ENCODE data around the gene WDR70.
"Not testable (repeated sequence)": the region's sequence is repeated elsewhere in the genome, so short reads cannot be mapped to it uniquely, and the experiment has no call there.

The WDR70 gene

GRCh38 chr5:37654566-37654965, 275.4 kb downstream of the WDR70 start:
- not testable (repeated sequence) for DNase-seq

- DNase-seq = no peak
Observed at GRCh38 chr5:37657046-37657445, 277.9 kb downstream of the WDR70 start.

GRCh38 chr5:37658440-37658839, 279.3 kb downstream of the WDR70 start:
- DNase-seq = no peak

DNA sequence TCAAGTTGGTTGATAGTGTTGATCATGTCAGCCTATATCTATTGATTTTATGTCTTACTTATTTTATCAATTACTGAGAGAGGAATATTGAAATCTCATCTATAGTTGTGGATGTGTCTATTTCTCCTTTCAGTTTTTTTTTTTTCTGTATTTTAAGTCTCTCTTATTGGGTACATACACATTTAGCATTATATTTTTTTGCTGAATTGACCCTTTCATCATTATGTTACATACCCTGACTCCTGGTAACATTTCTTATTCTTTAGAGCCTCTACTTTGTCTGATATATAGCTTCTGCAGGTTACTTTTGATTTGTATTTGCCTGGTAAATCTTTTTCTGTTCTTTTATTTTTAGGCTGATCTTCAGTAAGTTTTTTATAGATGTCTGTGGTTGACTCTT, 281.2 kb downstream of the WDR70 start:
- no peak for DNase-seq

GRCh38 chr5:37661227-37661920, 282.3 kb downstream of the WDR70 start:
- DNase-seq = no peak

DNA sequence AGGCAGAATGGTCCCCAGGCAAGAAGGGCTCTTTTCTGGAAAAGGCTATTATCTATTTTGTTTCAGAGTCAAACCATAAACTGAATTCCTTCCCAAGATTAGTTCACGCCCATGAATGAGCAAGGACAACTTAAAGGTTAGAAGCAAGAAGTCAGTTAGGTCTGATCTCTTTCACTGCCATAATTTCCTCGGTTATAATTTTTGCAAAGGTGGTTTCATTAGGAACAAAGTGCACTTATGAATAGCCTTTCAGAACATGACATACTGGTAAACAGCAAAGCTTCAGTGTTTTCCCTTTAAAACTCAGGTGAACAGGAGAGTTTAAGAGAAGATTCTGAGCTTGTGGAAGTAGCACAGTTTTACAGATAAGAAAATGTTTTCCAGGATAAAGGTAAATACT, 282.8 kb downstream of the WDR70 start:
- DNase-seq = no peak

- DNase-seq = no peak
Observed at GRCh38 chr5:37662362-37662761, 283.2 kb downstream of the WDR70 start.

GRCh38 chr5:37662789-37663485, 283.8 kb downstream of the WDR70 start:
- no peak for DNase-seq

DNA sequence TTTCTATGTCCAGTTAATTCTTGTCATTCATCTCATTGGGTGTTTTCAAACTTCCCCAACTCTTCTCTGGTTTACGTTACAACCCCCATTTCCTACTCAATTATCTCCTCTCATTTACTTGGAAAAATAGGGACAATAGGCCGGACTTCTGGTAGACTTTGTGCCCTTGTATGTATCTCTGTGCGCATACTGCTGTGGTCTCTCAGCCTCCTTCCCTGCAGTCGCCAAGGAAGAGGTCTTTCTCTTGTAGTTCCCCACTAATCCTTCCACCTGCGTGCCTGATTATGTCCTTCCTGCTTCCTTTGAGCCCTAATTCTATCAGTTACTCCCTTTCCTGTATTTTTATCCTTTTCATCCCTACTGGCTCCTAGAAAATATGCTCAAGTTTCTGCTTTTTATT, 284.4 kb downstream of the WDR70 start:
- DNase-seq = no peak

GRCh38 chr5:37664551-37664950, 285.4 kb downstream of the WDR70 start:
- DNase-seq = no peak

DNA sequence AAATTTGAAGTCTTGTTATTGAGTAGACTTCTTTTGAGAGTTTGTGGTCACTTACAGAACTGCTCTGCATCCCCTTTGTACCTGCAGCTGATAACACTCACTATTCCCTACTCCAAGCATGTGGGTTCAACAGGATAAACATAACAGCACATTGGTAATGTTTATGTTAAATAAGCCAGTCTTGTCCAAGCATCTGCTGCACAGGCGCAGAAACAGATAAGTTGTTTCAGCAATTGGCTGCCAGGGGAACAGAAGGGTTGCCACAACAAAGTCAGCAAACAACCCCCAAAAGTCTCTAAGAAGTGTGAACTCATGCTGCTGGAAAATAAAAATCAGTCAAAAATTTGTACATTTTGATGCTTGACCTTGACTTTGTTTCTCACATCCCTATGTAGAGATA, 286.2 kb downstream of the WDR70 start:
- DNase-seq = no peak

DNA sequence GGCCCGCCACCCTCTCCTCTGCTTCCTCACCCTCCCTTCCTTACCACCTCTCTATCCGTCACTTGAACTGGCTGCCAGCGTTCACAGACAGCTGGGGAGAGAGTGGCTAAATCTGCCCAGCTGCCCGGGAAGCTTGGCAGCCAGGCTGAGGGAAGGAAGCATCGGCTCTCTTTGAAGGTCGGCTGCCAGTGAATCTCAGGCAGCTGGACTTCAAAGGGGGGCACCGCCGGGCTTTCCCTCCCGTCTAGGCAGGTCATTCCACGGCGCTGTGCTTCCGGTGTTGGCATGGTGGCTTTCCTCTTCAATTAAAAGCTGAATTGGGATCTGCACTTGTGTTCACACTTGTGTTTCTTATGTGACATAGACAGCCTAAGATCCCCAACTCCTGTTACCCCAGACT, 286.8 kb downstream of the WDR70 start:
- no peak for DNase-seq

- DNase-seq = no peak
Observed at GRCh38 chr5:37667430-37667829, 288.3 kb downstream of the WDR70 start.

GRCh38 chr5:37667846-37668245, 288.7 kb downstream of the WDR70 start:
- DNase-seq = no peak

GRCh38 chr5:37668524-37669047, 289.5 kb downstream of the WDR70 start:
- DNase-seq = no peak

DNA sequence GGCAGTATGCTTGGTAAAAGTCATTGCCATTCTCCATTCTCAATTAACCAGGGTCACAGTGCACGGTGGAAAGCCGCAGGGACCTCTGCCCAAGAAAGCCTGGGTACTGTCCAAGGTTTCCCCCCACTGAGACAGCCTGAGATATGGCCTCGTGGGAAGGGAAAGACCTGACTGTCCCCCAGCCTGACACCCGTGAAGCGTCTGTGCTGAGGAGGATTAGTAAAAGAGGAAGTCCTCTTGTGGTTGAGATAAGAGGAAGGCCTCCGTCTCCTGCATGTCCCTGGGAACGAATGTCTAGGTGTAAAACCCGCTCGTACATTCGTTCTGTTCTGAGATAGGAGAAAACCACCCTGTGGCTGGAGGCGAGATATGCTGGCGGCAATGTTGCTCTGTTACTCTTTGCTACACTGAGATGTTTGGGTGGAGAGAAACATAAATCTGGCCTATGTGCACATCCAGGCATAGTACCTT, 293.0 kb downstream of the WDR70 start:
- peak; percentile 63 for DNase-seq

- not testable (repeated sequence) for DNase-seq
Observed at GRCh38 chr5:37674361-37674760, 295.2 kb downstream of the WDR70 start.

DNA sequence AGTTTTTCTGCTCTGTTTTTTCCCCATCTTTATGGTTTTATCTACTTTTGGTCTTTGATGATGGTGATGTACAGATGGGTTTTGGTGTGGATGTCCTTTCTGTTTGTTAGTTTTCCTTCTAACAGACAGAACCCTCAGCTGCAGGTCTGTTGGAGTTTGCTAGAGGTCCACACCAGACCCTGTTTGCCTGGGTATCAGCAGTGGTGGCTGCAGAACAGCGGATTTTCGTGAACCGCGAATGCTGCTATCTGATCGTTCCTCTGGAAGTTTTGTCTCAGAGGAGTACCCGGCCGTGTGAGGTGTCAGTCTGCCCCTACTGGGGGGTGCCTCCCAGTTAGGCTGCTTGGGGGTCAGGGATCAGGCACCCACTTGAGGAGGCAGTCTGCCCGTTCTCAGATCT, 300.2 kb downstream of the WDR70 start:
- not testable (repeated sequence) for DNase-seq

DNA sequence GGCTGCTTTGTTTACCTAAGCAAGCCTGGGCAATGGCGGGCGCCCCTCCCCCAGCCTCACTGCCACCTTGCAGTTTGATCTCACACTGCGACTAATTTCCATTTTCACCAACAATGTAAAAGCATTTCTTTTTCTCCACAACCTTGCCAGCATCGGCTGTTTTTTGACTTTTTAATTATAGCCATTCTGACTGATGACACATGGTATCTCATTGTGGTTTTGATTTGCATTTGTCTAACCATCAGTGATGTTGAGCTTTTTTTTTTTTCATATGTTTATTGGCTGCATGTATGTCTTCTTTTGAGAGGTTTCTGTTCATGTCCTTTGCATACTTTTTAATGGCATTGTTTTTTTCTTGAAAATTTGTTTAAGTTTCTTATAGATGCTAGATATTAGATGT, 300.8 kb downstream of the WDR70 start:
- DNase-seq = not testable (repeated sequence)

DNA sequence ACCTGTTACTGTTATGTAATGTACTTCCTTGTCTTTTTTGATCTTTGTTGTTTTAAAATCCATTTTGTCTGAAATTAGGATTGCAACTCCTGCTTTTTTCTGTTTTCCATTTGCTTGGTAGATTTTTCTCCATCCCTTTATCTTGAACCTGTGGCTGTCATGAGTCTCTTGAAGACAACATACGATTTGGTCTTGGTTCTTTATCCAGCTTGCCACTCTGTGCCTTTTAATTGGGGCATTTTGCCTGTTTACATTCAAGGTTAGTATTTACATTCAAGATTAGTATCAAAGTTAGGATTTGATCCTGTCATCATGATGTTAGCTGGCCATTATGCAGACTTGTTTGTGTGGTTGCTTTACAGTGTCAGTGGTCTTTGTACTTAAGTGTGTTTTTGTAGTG, 304.0 kb downstream of the WDR70 start:
- no peak for DNase-seq

- no peak for DNase-seq
Observed at GRCh38 chr5:37685211-37685610, 306.1 kb downstream of the WDR70 start.

DNA sequence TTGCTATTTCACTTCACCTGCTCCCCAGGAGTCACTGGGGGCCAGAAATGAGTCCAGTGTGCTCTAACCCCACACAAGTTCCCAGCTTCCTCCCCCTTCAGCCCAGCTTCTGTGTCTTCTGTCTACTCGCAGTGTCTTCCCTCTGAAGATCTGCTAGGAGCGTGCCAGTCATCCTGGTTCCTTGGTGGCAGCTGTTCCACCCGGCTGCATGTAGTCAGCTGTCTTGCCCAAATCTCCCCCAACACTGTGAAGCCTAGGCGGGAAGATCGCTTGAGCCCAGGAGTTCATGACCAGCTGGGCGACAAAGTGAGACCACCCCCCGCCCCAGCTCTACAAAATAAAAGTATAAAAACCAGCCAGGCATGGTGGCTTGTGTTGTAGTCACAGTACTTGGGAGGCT, 306.7 kb downstream of the WDR70 start:
- DNase-seq = no peak

DNA sequence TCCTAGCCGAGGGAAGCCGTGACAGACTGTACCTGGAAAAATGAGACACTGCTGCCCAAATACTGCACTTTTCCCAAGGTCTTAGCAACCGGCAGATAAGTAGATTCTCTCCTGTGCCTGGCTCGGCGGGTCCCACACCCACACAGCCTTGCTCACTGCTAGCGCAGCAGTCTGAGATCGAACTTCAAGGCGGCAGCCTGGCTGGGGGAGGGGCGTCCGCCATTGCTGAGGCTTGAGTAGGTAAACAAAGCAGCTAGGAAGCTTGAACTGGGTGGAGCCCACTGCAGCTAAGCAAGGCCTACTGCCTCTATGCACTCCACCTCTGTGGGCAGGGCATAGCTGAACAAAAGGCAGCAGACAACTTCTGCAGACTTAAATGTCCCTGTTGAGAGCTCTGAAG, 309.8 kb downstream of the WDR70 start:
- not testable (repeated sequence) for DNase-seq

DNA sequence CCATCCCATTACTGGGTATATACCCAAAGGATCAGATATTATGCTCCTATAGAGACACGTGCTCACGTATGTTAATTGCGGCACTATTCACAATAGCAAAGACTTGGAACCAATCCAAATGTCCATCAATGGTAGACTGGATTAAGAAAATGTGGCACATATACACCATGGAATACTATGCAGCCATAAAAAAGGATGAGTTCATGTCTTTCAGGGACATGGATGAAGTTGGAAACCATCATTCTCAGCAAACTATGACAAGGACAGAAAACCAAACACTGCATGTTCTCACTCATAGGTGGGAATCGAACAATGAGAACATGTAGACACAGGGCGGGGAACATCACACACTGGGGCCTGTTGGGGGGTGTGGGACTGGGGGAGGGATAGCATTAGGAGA, 315.2 kb downstream of the WDR70 start:
- DNase-seq = not testable (repeated sequence)
